Neural progenitor cell (in vitro differentiated cells): ENCODE results near the gene ARMC9. TPM values are rescaled to one million over a fixed set of nuclear protein-coding genes. Genes with fewer than 3 reads are reported as not detected.

Source experiments
- DNase-seq: peaks from one replicate; pipeline ENCODE4 v3.0.0-alpha.2; 2016; ENCODE audit warnings: low spot score
- H2AFZ ChIP-seq: fragments of 200-600 bp; sonication (generic); replicated peaks from 2 replicates; pipeline ENCODE4 v1.6.1; 2016; ENCODE audit warnings: antibody characterized with exemption
- H3F3A ChIP-seq: fragments of 200-600 bp; sonication (generic); 2 replicates; pipeline ENCODE4 v1.6.1; 2016; ENCODE audit warnings: antibody characterized with exemption, low read depth
- H3K27ac ChIP-seq: fragments of 200-600 bp; sonication (generic); 2 replicates; pipeline ENCODE4 v1.5.1; 2016; ENCODE audit warnings: mild to moderate bottlenecking
- H3K27me3 ChIP-seq: fragments of 200-600 bp; sonication (generic); 2 replicates; pipeline ENCODE4 v1.6.1; 2016; ENCODE audit warnings: mild to moderate bottlenecking, moderate library complexity
- H3K36me3 ChIP-seq: fragments of 200-600 bp; sonication (generic); 2 replicates; pipeline ENCODE4 v1.5.1; 2016
- H3K4me1 ChIP-seq: fragments of 200-600 bp; sonication (generic); 2 replicates; pipeline ENCODE4 v1.6.1; 2016; ENCODE audit warnings: mixed run types
- H3K4me2 ChIP-seq: fragments of 200-600 bp; sonication (generic); 2 replicates; pipeline ENCODE4 v1.6.1; 2016
- H3K4me3 ChIP-seq: fragments of 200-600 bp; sonication (generic); 2 replicates; pipeline ENCODE4 v1.5.1; 2016
- H3K79me2 ChIP-seq: fragments of 200-600 bp; sonication (generic); 2 replicates; pipeline ENCODE4 v1.6.1; 2016; ENCODE audit warnings: low read depth
- H3K9ac ChIP-seq: fragments of 200-600 bp; sonication (generic); 2 replicates; pipeline ENCODE4 v1.6.1; 2016
- H3K9me3 ChIP-seq: fragments of 200-600 bp; sonication (generic); 2 replicates; pipeline ENCODE4 v1.5.1; 2016; ENCODE audit warnings: low read depth
- H4K20me1 ChIP-seq: fragments of 200-600 bp; sonication (generic); 2 replicates; pipeline ENCODE4 v1.6.1; 2016; ENCODE audit warnings: low read depth
- H3K27ac Mint-ChIP-seq: 3 replicates; pipeline ENCODE4 v1.8.0; 2021; ENCODE audit warnings: mixed read lengths
- H3K27me3 Mint-ChIP-seq: 2 replicates; pipeline ENCODE4 v1.8.0; 2022; ENCODE audit warnings: low read depth, mild to moderate bottlenecking, inconsistent platforms, moderate library complexity, mixed read lengths; ENCODE audit not compliant: insufficient read depth
- H3K36me3 Mint-ChIP-seq: 3 replicates; pipeline ENCODE4 v1.8.0; 2021; ENCODE audit warnings: mixed read lengths
- H3K4me1 Mint-ChIP-seq: 3 replicates; pipeline ENCODE4 v1.8.0; 2021; ENCODE audit warnings: mixed read lengths
- H3K4me3 Mint-ChIP-seq: 3 replicates; pipeline ENCODE4 v1.8.0; 2021; ENCODE audit warnings: mild to moderate bottlenecking, moderate library complexity, mixed read lengths
- H3K9me3 Mint-ChIP-seq: 3 replicates; pipeline ENCODE4 v1.8.0; 2020; ENCODE audit warnings: mixed read lengths
- CTCF ChIP-seq: fragments of 200-600 bp; sonication (generic); IDR thresholded peaks from 2 replicates; pipeline ENCODE4 v1.5.1; 2017; ENCODE audit warnings: antibody characterized with exemption, mild to moderate bottlenecking
- EZH2 ChIP-seq: fragments of 200-600 bp; sonication (generic); IDR thresholded peaks from 2 replicates; pipeline ENCODE4 v1.6.1; 2017; ENCODE audit warnings: antibody characterized with exemption, mild to moderate bottlenecking, moderate library complexity
- EZH2phosphoT487 ChIP-seq: fragments of 200-600 bp; sonication (generic); IDR thresholded peaks from 2 replicates; pipeline ENCODE4 v1.6.1; 2017; ENCODE audit warnings: antibody characterized with exemption
- total RNA-seq: library from RNA; depleted of rRNA; stranded (reverse); fragments of >200 nt; gene quantifications from 2 replicates; pipeline ENCODE4 v1.2.3, GENCODE V29; 2015; ENCODE audit warnings: low replicate concordance

Gene ARMC9
- total RNA-seq, 1 donor from 2014 or later: 45.8 TPM

GRCh38 chr2:231370429-231370748 is 172.0 kb downstream of the ARMC9 start:
- Histone ChIP-seq H3F3A (peaks cover 22% of the 10 kb centered on the region), H3K4me1 (peaks cover 25% of the 10 kb centered on the region), H3K36me3 (no peaks in the 10 kb centered on the region), H3K79me2 (no peaks in the 10 kb centered on the region), H4K20me1 (no peaks in the 10 kb centered on the region), H3K4me2 (peak overlapping the region; percentile 39), H3K9ac (no peak overlapping the region), H3K4me3 (no peak overlapping the region), H3K9me3 (no peaks in the 10 kb centered on the region), H3K27ac (no peak overlapping the region), H3K27me3 (no peaks in the 10 kb centered on the region), H2AFZ (peak overlapping the region; percentile 5)
- Mint-ChIP-seq H3K4me1 (peaks cover 14% of the 10 kb centered on the region), H3K27ac (no peak overlapping the region), H3K9me3 (no peaks in the 10 kb centered on the region), H3K36me3 (peaks cover 13% of the 10 kb centered on the region), H3K27me3 (no peaks in the 10 kb centered on the region), H3K4me3 (no peak overlapping the region)
- DNase-seq: no peak
- no peak for TF ChIP-seq CTCF
- TF ChIP-seq EZH2phosphoT487: no peak
- no peak for TF ChIP-seq EZH2

- Histone ChIP-seq H3F3A (peaks cover 22% of the 10 kb centered on the region), H4K20me1 (no peaks in the 10 kb centered on the region), H3K4me2 (peak overlapping the region; percentile 39), H3K4me1 (peaks cover 21% of the 10 kb centered on the region), H3K9me3 (no peaks in the 10 kb centered on the region), H3K4me3 (no peak overlapping the region), H2AFZ (peak overlapping the region; percentile 5), H3K27me3 (no peaks in the 10 kb centered on the region), H3K27ac (no peak overlapping the region), H3K79me2 (no peaks in the 10 kb centered on the region), H3K36me3 (no peaks in the 10 kb centered on the region), H3K9ac (no peak overlapping the region)
- peak; percentile 78 for DNase-seq
- Mint-ChIP-seq H3K36me3 (peaks cover 12% of the 10 kb centered on the region), H3K27me3 (no peaks in the 10 kb centered on the region), H3K4me3 (no peak overlapping the region), H3K4me1 (peaks cover 14% of the 10 kb centered on the region), H3K9me3 (no peaks in the 10 kb centered on the region), H3K27ac (no peak overlapping the region)
- TF ChIP-seq CTCF (no peak), EZH2phosphoT487 (no peak), EZH2 (no peak)
Measured at GRCh38 chr2:231370749-231371429, 172.5 kb downstream of the ARMC9 start.

GRCh38 chr2:231371430-231372054 is 173.1 kb downstream of the ARMC9 start:
- Histone ChIP-seq H4K20me1 (no peaks in the 10 kb centered on the region), H3K9ac (no peak overlapping the region), H3K79me2 (no peaks in the 10 kb centered on the region), H3K4me1 (peaks cover 23% of the 10 kb centered on the region), H3K4me2 (no peak overlapping the region), H3K36me3 (no peaks in the 10 kb centered on the region), H3K27ac (no peak overlapping the region), H3F3A (peaks cover 22% of the 10 kb centered on the region), H3K4me3 (no peak overlapping the region), H3K27me3 (no peaks in the 10 kb centered on the region), H2AFZ (no peak overlapping the region), H3K9me3 (no peaks in the 10 kb centered on the region)
- no peak for TF ChIP-seq CTCF
- TF ChIP-seq EZH2: no peak
- TF ChIP-seq EZH2phosphoT487: no peak
- peaks cover 9% of the 10 kb centered on the region for H3K36me3 Mint-ChIP-seq
- H3K27me3 Mint-ChIP-seq: no peaks in the 10 kb centered on the region
- H3K9me3 Mint-ChIP-seq: no peaks in the 10 kb centered on the region
- DNase-seq: no peak
- no peak overlapping the region for H3K27ac Mint-ChIP-seq
- no peak overlapping the region for H3K4me3 Mint-ChIP-seq
- peaks cover 17% of the 10 kb centered on the region for H3K4me1 Mint-ChIP-seq
